Measurements from ENCODE around the gene ANXA3.

ANXA3 gene

DNA sequence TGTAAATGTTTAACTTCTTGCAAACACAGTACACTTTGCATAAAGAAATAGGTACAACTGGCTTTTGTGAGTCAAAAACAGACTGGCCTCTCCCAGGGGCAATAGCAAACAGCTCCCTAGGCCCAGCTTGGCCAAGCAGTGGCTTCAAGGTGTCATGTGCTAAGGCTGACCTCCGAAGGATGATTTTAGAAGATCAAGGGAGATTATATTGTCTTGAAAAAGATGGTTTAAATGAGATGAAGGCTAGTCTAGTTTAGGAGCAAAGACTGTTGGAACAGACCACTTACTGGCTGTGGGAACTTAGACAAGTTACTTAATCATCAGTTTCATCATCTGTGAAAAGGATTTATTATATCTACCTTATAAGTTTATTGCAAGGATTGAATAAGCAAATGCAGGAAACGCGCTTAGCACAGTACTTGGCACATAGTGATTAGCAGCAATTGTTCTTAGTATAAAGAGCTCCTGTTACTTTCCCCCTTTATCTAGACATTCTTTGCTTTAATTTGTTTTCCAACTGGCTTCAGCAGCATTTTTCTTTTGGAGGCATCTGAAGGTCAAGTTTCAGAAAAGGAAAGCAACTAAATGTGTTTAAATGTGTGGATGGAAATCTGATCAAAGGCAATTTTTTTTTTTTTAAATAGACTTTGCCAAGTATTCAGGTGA is 17.2 kb downstream of the ANXA3 start:
- no CpG with 5 or more reads among the region's 3 CpGs for WGBS (ENCODE audit: insufficient coverage, insufficient read length)
- H3K4me3 ChIP-seq (ENCODE audit: low read length): no peak overlapping the region
- H3K9me3 ChIP-seq (ENCODE audit: control insufficient read depth, insufficient read depth, low read length): no peaks in the 10 kb centered on the region
- H3K36me3 ChIP-seq (ENCODE audit: control insufficient read depth, insufficient read depth, low read length): no peaks in the 10 kb centered on the region
- DNase-seq (ENCODE audit: low read depth, low spot score): no peak
- no peaks in the 10 kb centered on the region for H3K27me3 ChIP-seq (ENCODE audit: control insufficient read depth, insufficient read depth, low read length)
- no peaks in the 10 kb centered on the region for H3K4me1 ChIP-seq (ENCODE audit: control insufficient read depth, insufficient read depth, low read length)
- no peak overlapping the region for H3K27ac ChIP-seq (ENCODE audit: low read length)

DNA sequence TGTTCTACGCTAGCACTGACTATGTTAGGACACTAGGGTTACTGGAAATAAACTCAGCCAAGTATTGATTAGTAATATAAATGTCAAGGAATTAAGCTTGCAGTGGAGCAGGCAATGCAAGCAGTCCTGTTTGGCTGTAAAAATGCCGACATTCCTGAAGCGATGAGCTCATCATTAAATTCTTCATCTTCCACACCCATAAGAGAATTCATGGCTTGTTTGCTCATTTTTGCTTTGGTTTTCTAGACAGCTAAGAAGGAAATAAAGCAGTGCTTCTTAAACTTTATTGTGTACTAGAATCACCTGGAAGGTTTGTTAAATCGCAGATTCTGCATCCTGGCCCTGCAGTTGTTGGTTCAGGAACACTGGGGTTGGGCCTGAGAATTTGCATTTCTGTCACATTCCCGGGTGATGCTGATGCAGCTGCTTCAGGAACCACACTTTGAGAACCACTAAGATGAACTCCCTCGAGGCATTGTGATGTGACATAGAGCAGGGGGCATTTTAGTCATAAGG is 17.8 kb downstream of the ANXA3 start:
- DNase-seq (ENCODE audit: low read depth, low spot score): no peak
- Histone ChIP-seq H3K4me3 (ENCODE audit: low read length) (no peak overlapping the region), H3K4me1 (ENCODE audit: control insufficient read depth, insufficient read depth, low read length) (no peaks in the 10 kb centered on the region), H3K27me3 (ENCODE audit: control insufficient read depth, insufficient read depth, low read length) (no peaks in the 10 kb centered on the region), H3K36me3 (ENCODE audit: control insufficient read depth, insufficient read depth, low read length) (no peaks in the 10 kb centered on the region), H3K9me3 (ENCODE audit: control insufficient read depth, insufficient read depth, low read length) (no peaks in the 10 kb centered on the region), H3K27ac (ENCODE audit: low read length) (no peak overlapping the region)
- WGBS (ENCODE audit: insufficient coverage, insufficient read length): no CpG with 5 or more reads among the region's 6 CpGs

DNA sequence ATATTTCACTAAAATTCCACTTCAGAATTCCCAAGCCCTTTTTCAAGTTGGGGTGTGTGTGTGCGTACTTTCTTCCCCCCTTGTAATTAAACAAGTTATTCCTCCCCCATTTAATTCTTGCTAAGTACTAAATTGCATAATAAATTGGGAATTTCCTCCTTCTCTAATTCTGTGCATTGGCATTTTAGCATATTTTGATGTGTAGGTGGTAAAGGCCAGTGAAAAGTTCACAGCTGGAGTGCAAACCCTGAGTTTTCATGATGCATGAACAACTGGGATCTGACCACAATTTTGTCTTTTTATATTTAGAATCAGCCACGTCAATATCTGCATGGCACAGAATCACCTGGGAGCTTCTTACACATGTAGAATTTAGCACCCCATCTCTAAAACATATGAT is 18.5 kb downstream of the ANXA3 start:
- Histone ChIP-seq H3K4me3 (ENCODE audit: low read length) (no peak overlapping the region), H3K27ac (ENCODE audit: low read length) (no peak overlapping the region), H3K4me1 (ENCODE audit: control insufficient read depth, insufficient read depth, low read length) (no peaks in the 10 kb centered on the region), H3K9me3 (ENCODE audit: control insufficient read depth, insufficient read depth, low read length) (no peaks in the 10 kb centered on the region), H3K36me3 (ENCODE audit: control insufficient read depth, insufficient read depth, low read length) (no peaks in the 10 kb centered on the region), H3K27me3 (ENCODE audit: control insufficient read depth, insufficient read depth, low read length) (no peaks in the 10 kb centered on the region)
- WGBS (ENCODE audit: insufficient coverage, insufficient read length): no CpG with 5 or more reads among the region's 2 CpGs
- DNase-seq (ENCODE audit: low read depth, low spot score): no peak

DNA sequence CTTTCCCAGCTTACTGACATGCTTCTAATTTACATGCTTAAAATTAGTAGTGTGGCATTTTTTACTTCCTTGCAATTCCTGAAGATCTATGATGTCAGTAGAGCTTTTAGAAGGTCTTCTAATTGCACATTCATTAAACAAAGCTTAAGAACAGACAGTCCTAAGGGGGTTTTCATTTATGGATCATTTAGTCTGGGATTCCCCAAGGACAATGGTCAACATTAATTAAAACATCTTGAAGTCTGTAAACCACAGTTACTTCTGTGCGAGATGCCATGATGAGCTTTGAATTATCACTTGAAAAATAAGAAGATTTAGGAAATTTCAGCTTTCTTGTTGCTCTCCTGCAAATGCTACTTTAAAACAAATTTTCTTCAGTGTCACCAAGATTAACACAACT is 20.2 kb downstream of the ANXA3 start:
- Histone ChIP-seq H3K36me3 (ENCODE audit: control insufficient read depth, insufficient read depth, low read length) (no peaks in the 10 kb centered on the region), H3K4me3 (ENCODE audit: low read length) (no peak overlapping the region), H3K4me1 (ENCODE audit: control insufficient read depth, insufficient read depth, low read length) (no peaks in the 10 kb centered on the region), H3K27ac (ENCODE audit: low read length) (no peak overlapping the region), H3K27me3 (ENCODE audit: control insufficient read depth, insufficient read depth, low read length) (no peaks in the 10 kb centered on the region), H3K9me3 (ENCODE audit: control insufficient read depth, insufficient read depth, low read length) (no peaks in the 10 kb centered on the region)
- DNase-seq (ENCODE audit: low read depth, low spot score): no peak
- WGBS (ENCODE audit: insufficient coverage, insufficient read length): no CpG with 5 or more reads among the region's 1 CpG

DNA sequence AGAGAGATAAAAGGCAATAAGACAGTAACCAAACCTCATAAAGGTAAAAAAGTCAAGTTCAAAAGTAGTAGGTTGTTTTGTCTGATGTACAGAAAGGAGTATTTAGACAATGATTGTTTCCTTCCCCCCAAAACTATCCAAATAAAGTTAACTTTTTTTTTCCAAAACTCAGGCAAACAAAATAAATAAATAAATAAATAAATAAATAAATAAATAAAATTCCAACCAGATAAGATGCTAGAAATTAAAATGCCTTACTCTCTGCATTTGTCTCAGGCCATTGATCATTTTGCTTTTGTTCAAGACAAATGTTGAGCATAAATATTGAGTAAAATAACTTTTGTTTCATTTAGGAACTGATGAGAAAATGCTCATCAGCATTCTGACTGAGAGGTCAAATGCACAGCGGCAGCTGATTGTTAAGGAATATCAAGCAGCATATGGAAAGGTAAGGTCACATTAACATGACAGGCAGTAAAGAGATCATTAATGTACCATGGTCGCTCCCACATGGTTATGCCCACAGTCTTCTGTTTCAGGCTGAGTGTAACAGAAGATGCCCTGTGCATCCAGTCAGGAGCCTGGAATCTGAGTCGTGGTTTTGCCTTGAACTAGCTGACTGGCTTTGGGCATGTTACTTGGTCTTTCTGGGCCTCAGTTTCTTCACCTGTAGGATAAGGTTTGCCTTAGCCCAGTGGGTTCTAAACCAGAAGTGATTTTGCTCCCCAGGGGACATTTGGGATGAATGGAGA is 27.3 kb downstream of the ANXA3 start:
- no peak overlapping the region for H3K27ac ChIP-seq (ENCODE audit: low read length)
- no CpG with 5 or more reads among the region's 3 CpGs for WGBS (ENCODE audit: insufficient coverage, insufficient read length)

DNA sequence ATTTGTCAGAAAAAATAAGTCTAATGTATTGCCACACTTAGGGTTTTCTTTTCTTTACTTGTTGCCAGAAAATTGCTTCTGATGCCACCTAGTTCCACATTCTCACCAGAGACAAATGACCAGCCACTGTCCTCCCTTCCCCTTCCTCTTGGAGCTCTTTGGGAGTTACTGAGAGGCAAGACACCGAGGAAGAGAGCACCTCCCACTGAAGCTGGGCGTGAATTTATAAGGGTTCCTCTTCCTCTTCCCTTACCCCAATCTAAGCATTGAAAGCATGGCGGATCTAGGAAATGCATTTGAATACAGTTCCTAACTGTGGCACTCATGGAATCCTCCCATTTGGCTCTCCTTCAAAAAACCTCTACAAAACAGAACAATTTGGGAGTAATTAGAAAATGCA is 30.0 kb downstream of the ANXA3 start:
- Histone ChIP-seq H3K36me3 (ENCODE audit: control insufficient read depth, insufficient read depth, low read length) (no peaks in the 10 kb centered on the region; the same call in 1 of the 2 replicates), H3K9me3 (ENCODE audit: control insufficient read depth, insufficient read depth, low read length) (no peaks in the 10 kb centered on the region), H3K27ac (ENCODE audit: low read length) (no peak overlapping the region), H3K4me1 (ENCODE audit: control insufficient read depth, insufficient read depth, low read length) (no peaks in the 10 kb centered on the region), H3K27me3 (ENCODE audit: control insufficient read depth, insufficient read depth, low read length) (no peaks in the 10 kb centered on the region), H3K4me3 (ENCODE audit: low read length) (no peak overlapping the region)
- DNase-seq (ENCODE audit: low read depth, low spot score): no peak
- WGBS (ENCODE audit: insufficient coverage, insufficient read length): no CpG with 5 or more reads among the region's 3 CpGs

More for the DNA sequence above, 27.3 kb downstream of the ANXA3 start:
- Histone ChIP-seq H3K4me3 (ENCODE audit: low read length) (no peak overlapping the region), H3K27me3 (ENCODE audit: control insufficient read depth, insufficient read depth, low read length) (no peaks in the 10 kb centered on the region), H3K9me3 (ENCODE audit: control insufficient read depth, insufficient read depth, low read length) (no peaks in the 10 kb centered on the region), H3K36me3 (ENCODE audit: control insufficient read depth, insufficient read depth, low read length) (no peaks in the 10 kb centered on the region), H3K4me1 (ENCODE audit: control insufficient read depth, insufficient read depth, low read length) (no peaks in the 10 kb centered on the region)
- no peak for DNase-seq (ENCODE audit: low read depth, low spot score)

DNA sequence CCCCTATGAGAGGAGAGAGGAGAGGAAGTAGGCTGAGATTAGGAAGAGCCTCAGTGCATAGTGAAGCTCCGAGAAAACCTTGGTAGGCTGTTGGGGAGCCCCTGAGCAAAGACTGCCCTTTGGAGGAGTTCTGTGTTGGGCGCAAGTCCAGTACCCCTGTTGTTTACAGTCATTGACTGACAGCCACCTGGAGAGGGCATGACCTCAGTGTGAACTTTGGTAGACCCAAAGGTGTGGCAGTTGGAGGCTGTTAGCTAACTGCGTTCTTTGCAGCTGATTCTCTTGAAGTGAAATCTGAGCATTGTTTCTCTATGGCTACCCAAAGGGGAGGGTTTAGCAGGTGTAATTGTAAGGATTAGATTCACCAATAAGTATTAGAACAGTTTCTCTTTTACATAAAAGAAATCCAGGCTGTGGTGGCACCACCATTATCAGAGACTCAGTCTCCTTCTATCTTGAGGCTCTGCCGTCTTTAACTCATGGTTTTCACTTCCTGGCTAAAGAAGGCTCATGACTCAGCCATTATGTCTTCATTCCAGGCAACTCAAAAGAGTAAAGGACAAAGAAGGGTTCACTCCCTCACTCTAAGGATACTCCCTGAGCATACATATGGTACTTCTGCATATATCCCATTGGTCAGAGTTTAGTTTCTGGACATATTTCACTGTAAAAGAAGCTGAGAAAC is 33.4 kb downstream of the ANXA3 start:
- Histone ChIP-seq H3K36me3 (ENCODE audit: control insufficient read depth, insufficient read depth, low read length) (no peaks in the 10 kb centered on the region; the same call in 1 of the 2 replicates), H3K4me1 (ENCODE audit: control insufficient read depth, insufficient read depth, low read length) (no peaks in the 10 kb centered on the region), H3K27me3 (ENCODE audit: control insufficient read depth, insufficient read depth, low read length) (no peaks in the 10 kb centered on the region), H3K27ac (ENCODE audit: low read length) (no peak overlapping the region), H3K4me3 (ENCODE audit: low read length) (no peak overlapping the region), H3K9me3 (ENCODE audit: control insufficient read depth, insufficient read depth, low read length) (no peaks in the 10 kb centered on the region)
- no CpG with 5 or more reads among the region's 4 CpGs for WGBS (ENCODE audit: insufficient coverage, insufficient read length)
- DNase-seq (ENCODE audit: low read depth, low spot score): no peak

DNA sequence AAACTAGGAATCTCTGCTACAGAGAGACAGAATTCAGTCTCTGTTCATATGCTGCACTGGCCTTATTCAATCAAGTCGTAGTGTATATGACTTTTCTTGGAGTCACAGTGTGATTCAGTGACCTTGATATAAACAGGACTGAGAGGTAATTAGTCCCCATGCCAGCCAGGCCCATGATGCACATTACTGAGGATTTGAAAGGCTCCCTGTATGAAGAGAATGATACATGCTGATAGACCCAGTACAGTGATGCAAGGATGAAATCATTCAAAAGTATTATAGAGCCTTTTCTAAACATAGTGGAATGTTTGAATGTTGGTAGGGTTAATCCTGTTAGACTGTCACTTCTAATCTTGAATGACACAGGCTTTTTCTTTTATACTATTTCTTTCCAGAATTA is 34.1 kb downstream of the ANXA3 start:
- Histone ChIP-seq H3K27ac (ENCODE audit: low read length) (no peak overlapping the region), H3K4me1 (ENCODE audit: control insufficient read depth, insufficient read depth, low read length) (no peaks in the 10 kb centered on the region), H3K36me3 (ENCODE audit: control insufficient read depth, insufficient read depth, low read length) (no peaks in the 10 kb centered on the region; the same call in 1 of the 2 replicates), H3K27me3 (ENCODE audit: control insufficient read depth, insufficient read depth, low read length) (no peaks in the 10 kb centered on the region), H3K4me3 (ENCODE audit: low read length) (no peak overlapping the region), H3K9me3 (ENCODE audit: control insufficient read depth, insufficient read depth, low read length) (no peaks in the 10 kb centered on the region)
- no peak for DNase-seq (ENCODE audit: low read depth, low spot score)
- WGBS (ENCODE audit: insufficient coverage, insufficient read length): no CpG with 5 or more reads among the region's 1 CpG

DNA sequence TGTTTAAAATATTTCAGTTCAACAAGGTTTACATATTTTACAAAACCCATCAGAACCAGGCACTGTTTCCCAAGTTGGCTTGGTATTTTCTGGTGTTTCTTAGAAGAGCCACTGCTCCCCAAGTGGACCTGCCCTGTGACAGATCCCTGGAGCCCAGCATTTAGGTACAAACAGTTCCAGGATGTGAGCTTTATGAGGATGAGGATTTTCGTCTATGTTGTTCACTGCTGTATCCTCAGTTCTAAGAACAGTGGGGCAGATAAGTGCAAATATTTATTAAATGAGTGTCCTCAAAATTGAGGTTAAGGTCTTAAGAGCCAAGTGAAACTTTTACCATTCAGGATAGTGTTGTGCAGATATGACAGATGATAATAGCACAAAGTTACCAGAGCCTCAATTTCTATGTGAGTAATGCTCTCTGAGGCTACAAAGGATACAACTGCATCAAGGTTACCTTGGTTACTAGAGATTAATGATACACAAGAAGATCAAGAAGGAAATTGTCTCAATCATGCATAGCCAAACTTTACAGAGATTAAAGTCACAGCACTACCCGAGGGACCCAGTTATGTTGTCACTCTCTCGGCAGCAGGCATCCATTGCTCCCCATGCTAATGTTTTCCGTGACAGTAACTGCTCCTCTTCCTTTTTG is 37.5 kb downstream of the ANXA3 start:
- Histone ChIP-seq H3K36me3 (ENCODE audit: control insufficient read depth, insufficient read depth, low read length) (no peaks in the 10 kb centered on the region; the same call in 1 of the 2 replicates), H3K4me3 (ENCODE audit: low read length) (no peak overlapping the region), H3K27ac (ENCODE audit: low read length) (no peak overlapping the region), H3K4me1 (ENCODE audit: control insufficient read depth, insufficient read depth, low read length) (no peaks in the 10 kb centered on the region), H3K9me3 (ENCODE audit: control insufficient read depth, insufficient read depth, low read length) (no peaks in the 10 kb centered on the region), H3K27me3 (ENCODE audit: control insufficient read depth, insufficient read depth, low read length) (no peaks in the 10 kb centered on the region)
- no peak for DNase-seq (ENCODE audit: low read depth, low spot score)
- no CpG with 5 or more reads among the region's 4 CpGs for WGBS (ENCODE audit: insufficient coverage, insufficient read length)

DNA sequence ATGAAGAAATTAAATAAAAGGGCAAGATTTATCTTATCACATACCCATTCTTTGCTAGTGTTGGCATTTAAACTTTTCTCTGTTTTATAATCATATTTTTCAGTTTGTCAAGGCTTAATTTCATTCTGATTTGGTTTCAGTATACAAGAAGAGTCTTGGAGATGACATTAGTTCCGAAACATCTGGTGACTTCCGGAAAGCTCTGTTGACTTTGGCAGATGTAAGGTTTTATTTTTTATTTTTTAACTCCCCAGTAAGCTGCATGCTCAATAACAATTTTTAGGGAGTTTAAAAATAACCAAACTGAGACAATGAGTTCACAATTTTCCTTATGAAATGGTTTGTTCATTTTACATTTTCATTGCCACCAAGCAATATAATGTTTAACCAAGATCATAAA is 39.8 kb downstream of the ANXA3 start:
- Histone ChIP-seq H3K4me1 (ENCODE audit: control insufficient read depth, insufficient read depth, low read length) (no peaks in the 10 kb centered on the region), H3K36me3 (ENCODE audit: control insufficient read depth, insufficient read depth, low read length) (no peaks in the 10 kb centered on the region), H3K27me3 (ENCODE audit: control insufficient read depth, insufficient read depth, low read length) (no peaks in the 10 kb centered on the region), H3K9me3 (ENCODE audit: control insufficient read depth, insufficient read depth, low read length) (no peaks in the 10 kb centered on the region), H3K27ac (ENCODE audit: low read length) (no peak overlapping the region), H3K4me3 (ENCODE audit: low read length) (no peak overlapping the region)
- no CpG with 5 or more reads among the region's 2 CpGs for WGBS (ENCODE audit: insufficient coverage, insufficient read length)
- DNase-seq (ENCODE audit: low read depth, low spot score): no peak
